ENCODE results near the gene GRIK1.

GRIK1 gene

GRCh38 chr21:29787361-29787909 lies 152.4 kb downstream of the GRIK1 start:
- DNase-seq (ENCODE audit: low read depth in 1 of 2, low spot score in 1 of 2), result no peak

- DNase-seq (ENCODE audit: low read depth in 1 of 2, low spot score in 1 of 2), result no peak
Observed at GRCh38 chr21:29786496-29787360, 153.1 kb downstream of the GRIK1 start.

- no peak for DNase-seq (ENCODE audit: low read depth in 1 of 2, low spot score in 1 of 2)
Observed at GRCh38 chr21:29777160-29777559, 162.6 kb downstream of the GRIK1 start.

GRCh38 chr21:29775462-29775861 lies 164.3 kb downstream of the GRIK1 start:
- DNase-seq (ENCODE audit: low read depth in 1 of 2, low spot score in 1 of 2), result no peak

- no peak for DNase-seq (ENCODE audit: low read depth in 1 of 2, low spot score in 1 of 2)
Observed at GRCh38 chr21:29771491-29772066, 168.2 kb downstream of the GRIK1 start.

GRCh38 chr21:29763674-29764073 lies 176.1 kb downstream of the GRIK1 start:
- DNase-seq (ENCODE audit: low read depth in 1 of 2, low spot score in 1 of 2), result no peak

GRCh38 chr21:29762570-29763082 lies 177.2 kb downstream of the GRIK1 start:
- DNase-seq (ENCODE audit: low read depth in 1 of 2, low spot score in 1 of 2), result no peak

GRCh38 chr21:29753216-29753615 lies 186.6 kb downstream of the GRIK1 start:
- DNase-seq (ENCODE audit: low read depth in 1 of 2, low spot score in 1 of 2), result no peak

GRCh38 chr21:29751473-29752185 lies 188.2 kb downstream of the GRIK1 start:
- no peak for DNase-seq (ENCODE audit: low read depth in 1 of 2, low spot score in 1 of 2)

- no peak for DNase-seq (ENCODE audit: low read depth in 1 of 2, low spot score in 1 of 2)
Observed at GRCh38 chr21:29749957-29750356, 189.8 kb downstream of the GRIK1 start.

- DNase-seq (ENCODE audit: low read depth in 1 of 2, low spot score in 1 of 2), result no peak
Observed at GRCh38 chr21:29749223-29749622, 190.6 kb downstream of the GRIK1 start.

GRCh38 chr21:29748391-29749167 lies 191.2 kb downstream of the GRIK1 start:
- DNase-seq (ENCODE audit: low read depth in 1 of 2, low spot score in 1 of 2), result no peak

- DNase-seq (ENCODE audit: low read depth in 1 of 2, low spot score in 1 of 2), result no peak
Observed at GRCh38 chr21:29741761-29742160, 198.0 kb downstream of the GRIK1 start.

- no peak for DNase-seq (ENCODE audit: low read depth in 1 of 2, low spot score in 1 of 2)
Observed at GRCh38 chr21:29739176-29739575, 200.6 kb downstream of the GRIK1 start.

- DNase-seq (ENCODE audit: low read depth in 1 of 2, low spot score in 1 of 2), result no peak
Observed at GRCh38 chr21:29738730-29739129, 201.1 kb downstream of the GRIK1 start.

- no peak for DNase-seq (ENCODE audit: low read depth in 1 of 2, low spot score in 1 of 2)
Observed at GRCh38 chr21:29737186-29737585, 202.6 kb downstream of the GRIK1 start.

GRCh38 chr21:29730281-29730680 lies 209.5 kb downstream of the GRIK1 start:
- DNase-seq (ENCODE audit: low read depth in 1 of 2, low spot score in 1 of 2), result no peak

- DNase-seq (ENCODE audit: low read depth in 1 of 2, low spot score in 1 of 2), result no peak
Observed at GRCh38 chr21:29726044-29726443, 213.8 kb downstream of the GRIK1 start.

- no peak for DNase-seq (ENCODE audit: low read depth in 1 of 2, low spot score in 1 of 2)
Observed at GRCh38 chr21:29725025-29725736, 214.6 kb downstream of the GRIK1 start.

- DNase-seq (ENCODE audit: low read depth in 1 of 2, low spot score in 1 of 2), result no peak
Observed at GRCh38 chr21:29721964-29722363, 217.8 kb downstream of the GRIK1 start.

Measured in activated CD4-positive, alpha-beta T cell treated with anti-CD3 and anti-CD28 coated beads, Interleukin-2, amount 50 U/mL, for 24 hours (primary cell).